GM12864 (cell line): ENCODE measurements around the gene SLC2A14.
"Not testable (repeated sequence)": the region's sequence is repeated elsewhere in the genome, so short reads cannot be mapped to it uniquely, and the experiment has no call there.

Experiments used
- DNase-seq: peaks from one replicate; pipeline ENCODE4 v3.0.0-alpha.2; 2011; ENCODE audit warnings: low read depth
- H3K4me3 ChIP-seq: 2 replicates; pipeline ENCODE4 v1.5.1; 2011; ENCODE audit warnings: mild to moderate bottlenecking, low read depth, low read length, control low read depth
- TF ChIP-seq, protein P1 (sequence below): IDR thresholded peaks from 2 replicates; pipeline ENCODE4 v1.5.1; 2011; ENCODE audit warnings: low read depth, mild to moderate bottlenecking, moderate library complexity, low read length, control low read depth, inconsistent platforms; ENCODE audit errors: missing control alignments

SLC2A14 gene

DNA sequence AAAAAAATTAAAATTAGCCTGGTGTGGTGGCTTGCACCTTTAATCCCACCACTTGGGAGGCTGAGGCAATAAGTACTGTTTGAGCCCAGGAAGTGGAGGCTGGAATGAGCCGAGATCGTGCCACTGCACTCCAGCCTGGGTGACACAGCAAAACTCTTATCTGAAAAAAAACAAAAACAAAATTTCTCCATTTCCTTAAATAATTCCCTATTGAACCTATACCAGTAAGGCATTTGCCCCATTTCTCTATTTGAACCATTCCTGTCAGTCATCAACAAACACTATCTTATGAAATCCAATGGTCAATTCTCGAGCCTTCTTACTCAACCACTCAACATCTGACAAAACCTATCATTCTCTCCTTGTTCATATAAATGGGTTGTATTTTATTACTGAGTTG, 14.7 kb downstream of the SLC2A14 start:
- TF ChIP-seq, protein P1, sequence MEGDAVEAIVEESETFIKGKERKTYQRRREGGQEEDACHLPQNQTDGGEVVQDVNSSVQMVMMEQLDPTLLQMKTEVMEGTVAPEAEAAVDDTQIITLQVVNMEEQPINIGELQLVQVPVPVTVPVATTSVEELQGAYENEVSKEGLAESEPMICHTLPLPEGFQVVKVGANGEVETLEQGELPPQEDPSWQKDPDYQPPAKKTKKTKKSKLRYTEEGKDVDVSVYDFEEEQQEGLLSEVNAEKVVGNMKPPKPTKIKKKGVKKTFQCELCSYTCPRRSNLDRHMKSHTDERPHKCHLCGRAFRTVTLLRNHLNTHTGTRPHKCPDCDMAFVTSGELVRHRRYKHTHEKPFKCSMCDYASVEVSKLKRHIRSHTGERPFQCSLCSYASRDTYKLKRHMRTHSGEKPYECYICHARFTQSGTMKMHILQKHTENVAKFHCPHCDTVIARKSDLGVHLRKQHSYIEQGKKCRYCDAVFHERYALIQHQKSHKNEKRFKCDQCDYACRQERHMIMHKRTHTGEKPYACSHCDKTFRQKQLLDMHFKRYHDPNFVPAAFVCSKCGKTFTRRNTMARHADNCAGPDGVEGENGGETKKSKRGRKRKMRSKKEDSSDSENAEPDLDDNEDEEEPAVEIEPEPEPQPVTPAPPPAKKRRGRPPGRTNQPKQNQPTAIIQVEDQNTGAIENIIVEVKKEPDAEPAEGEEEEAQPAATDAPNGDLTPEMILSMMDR, result no peak
- no peak for DNase-seq
- H3K4me3 ChIP-seq, result no peak overlapping the region

DNA sequence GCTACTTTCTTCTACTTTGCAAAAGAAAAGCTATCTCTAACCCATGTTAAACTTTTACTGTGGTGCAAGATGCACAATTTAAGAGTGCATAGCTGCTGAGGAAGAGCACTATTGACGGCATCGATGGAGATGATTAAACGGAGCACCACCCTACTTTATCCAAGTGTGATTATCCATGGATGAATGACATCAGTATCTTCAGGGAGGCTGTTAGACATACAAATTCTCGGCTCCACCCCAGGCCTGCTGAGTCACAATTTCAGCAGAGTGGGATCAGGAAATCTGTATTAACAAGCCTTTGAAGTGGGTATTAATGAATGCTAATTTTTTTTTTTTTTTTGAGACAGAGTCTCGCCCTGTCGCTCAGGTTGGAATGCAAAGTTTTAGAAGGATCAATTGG, 16.2 kb downstream of the SLC2A14 start:
- no peak overlapping the region for H3K4me3 ChIP-seq
- TF ChIP-seq, protein P1, result no peak
- no peak for DNase-seq

DNA sequence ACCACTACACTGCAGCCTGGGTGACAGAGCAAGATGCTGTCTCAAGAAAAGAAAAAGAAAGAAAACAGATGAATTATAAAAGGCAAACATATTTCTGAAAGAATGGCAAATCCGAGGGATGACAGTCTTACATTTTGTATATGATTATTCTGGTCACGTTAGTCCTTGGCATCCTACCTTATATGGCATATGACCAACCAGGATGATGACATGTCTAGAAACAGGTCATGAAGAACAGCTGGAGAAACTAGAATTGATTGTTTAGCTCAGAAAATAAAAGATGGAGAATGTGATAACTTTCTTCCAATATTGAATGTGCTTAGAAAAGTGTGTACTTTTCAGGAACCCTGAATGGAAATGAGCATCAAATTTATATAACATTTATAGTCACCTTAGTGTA, 19.2 kb downstream of the SLC2A14 start:
- no peak overlapping the region for H3K4me3 ChIP-seq
- DNase-seq, result no peak
- TF ChIP-seq, protein P1, result no peak

- not testable (repeated sequence) for DNase-seq, H3K4me3 ChIP-seq
Observed at GRCh38 chr12:7851622-7852081, 21.1 kb downstream of the SLC2A14 start.

GRCh38 chr12:7850099-7850498, 22.6 kb downstream of the SLC2A14 start:
- not testable (repeated sequence) for DNase-seq, H3K4me3 ChIP-seq

DNA sequence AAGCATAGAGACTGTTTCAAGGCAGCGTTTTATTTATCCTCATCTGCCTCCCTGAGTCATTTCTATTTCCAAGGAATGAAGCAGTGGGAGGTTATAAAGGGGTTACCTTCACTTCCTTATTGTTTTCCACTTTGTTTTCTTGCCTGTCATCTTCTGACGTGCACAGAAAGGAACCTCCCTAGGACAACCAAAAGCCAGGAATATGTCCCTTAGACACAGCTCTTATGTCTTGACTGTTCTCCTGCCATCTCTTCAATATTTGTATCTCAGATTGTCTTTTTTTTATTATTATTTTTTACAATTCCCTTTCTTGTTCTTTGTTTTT, 24.7 kb downstream of the SLC2A14 start:
- DNase-seq, H3K4me3 ChIP-seq: not testable (repeated sequence)

DNA sequence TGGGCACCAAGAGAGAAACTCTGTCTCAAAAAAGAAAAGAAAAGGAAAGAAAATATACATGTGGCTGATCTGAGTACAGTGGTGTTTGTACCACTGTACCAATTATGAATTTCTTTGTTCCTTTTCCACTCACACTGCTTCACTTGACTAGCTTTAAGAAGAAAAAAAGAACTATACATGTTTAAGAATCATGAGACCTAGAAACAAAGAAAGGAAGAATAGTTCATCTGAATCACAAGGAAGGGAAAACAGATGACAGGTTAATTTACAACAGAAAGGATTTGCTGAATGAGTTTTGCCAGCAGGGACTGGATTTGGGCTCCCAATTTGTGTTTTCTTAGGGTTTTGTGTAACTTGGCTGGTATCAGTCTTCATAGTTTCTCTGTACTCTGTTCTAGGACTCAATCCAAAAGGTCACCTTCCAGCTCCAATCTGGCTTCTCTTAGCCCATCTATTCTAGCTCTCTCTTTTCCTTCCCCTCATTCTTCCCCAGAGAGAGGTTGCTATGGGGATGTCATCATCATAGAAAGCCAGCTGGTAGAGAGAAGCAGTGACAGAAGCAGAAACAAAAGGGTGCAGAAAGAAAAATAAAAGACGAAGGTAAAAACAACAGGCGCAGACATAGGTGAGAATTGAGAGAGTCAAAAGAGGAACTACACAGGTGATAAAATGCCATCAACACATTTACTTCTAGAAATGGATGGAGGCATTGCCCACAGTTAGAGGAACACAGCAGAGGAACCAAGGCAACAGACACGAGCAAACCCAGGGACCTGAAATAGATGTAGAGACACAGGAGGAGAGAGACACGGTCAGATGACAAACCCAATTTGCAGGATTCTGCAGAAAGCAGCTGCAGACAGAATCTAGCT, 25.3 kb downstream of the SLC2A14 start:
- not testable (repeated sequence) for H3K4me3 ChIP-seq, DNase-seq

GRCh38 chr12:7844116-7844515, 28.6 kb downstream of the SLC2A14 start:
- TF ChIP-seq, protein P1, result no peak
- no peak overlapping the region for H3K4me3 ChIP-seq
- no peak for DNase-seq

DNA sequence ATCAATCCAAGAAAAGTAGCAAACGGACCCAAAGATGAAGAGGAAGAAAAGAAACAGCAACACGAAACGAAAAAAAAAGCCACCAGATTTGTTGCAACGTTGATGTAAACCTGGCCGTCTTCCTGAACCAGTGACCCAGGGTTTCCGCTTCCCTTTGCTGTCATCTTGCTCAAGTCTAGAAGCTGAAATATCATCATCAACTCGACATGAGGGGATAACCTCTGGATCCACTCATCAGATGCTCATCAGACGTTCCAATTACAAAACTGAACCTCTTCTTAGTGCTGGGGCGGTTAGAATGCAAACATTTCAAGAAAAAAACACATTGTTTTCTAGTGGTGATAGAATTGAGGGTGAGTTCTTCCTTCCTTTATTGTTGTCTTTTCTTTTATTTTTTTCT, 29.1 kb downstream of the SLC2A14 start:
- not testable (repeated sequence) for H3K4me3 ChIP-seq

GRCh38 chr12:7843149-7843548, 29.6 kb downstream of the SLC2A14 start:
- not testable (repeated sequence) for H3K4me3 ChIP-seq, DNase-seq

More for the DNA sequence above, 29.1 kb downstream of the SLC2A14 start:
- not testable (repeated sequence) for DNase-seq

DNA sequence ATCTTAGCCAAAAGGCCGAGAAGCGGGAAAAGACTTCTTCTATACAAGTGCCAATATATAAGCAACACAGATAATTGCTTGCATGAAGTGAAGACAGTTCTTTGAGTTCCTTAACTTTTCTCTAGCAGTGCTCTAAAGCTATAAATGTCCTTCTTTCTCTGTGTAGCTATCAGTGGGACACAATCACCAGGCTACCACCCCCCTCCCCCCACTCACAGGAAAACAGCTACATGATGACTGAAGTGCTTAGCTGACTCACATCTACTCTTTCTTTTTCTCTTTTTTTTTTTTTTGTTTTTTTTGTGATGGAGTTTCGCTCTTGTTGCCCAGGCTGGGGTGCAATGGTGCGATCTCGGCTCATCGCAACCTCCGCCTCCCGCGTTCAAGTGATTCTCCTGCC, 30.3 kb downstream of the SLC2A14 start:
- not testable (repeated sequence) for DNase-seq, H3K4me3 ChIP-seq

- H3K4me3 ChIP-seq, DNase-seq: not testable (repeated sequence)
Observed at GRCh38 chr12:7839848-7840247, 32.9 kb downstream of the SLC2A14 start.

- DNase-seq, H3K4me3 ChIP-seq: not testable (repeated sequence)
Observed at GRCh38 chr12:7839226-7839625, 33.5 kb downstream of the SLC2A14 start.
